Keratinocyte (primary cell): ENCODE measurements around the gene PAX3. TPM values are rescaled to one million over a fixed set of nuclear protein-coding genes. Genes with fewer than 3 reads are reported as not detected.

Experiments used
- DNase-seq: peaks from one replicate; pipeline ENCODE4 v3.0.0-alpha.2; 2011; ENCODE audit warnings: low read depth, missing footprints, low spot score
- FAIRE-seq: peaks from 2 replicates; lab custom pipeline; 2011; peaks lifted over from hg19 to GRCh38; lab: Jason Lieb, UNC
- H2AFZ ChIP-seq: 2 replicates; pipeline ENCODE4 v1.6.0; 2012; ENCODE audit warnings: low read length, control low read depth, inconsistent platforms; ENCODE audit not compliant: control insufficient read depth
- H3K27ac ChIP-seq: 2 replicates; pipeline ENCODE4 v1.5.1; 2011; ENCODE audit warnings: low read length; ENCODE audit not compliant: control insufficient read depth, insufficient read depth
- H3K27me3 ChIP-seq: 3 replicates; pipeline ENCODE4 v1.6.0; 2011; ENCODE audit warnings: low read length; ENCODE audit not compliant: control insufficient read depth, insufficient read depth; ENCODE audit errors: extremely low read depth
- H3K36me3 ChIP-seq, 2 experiments: 2 replicates in 1 of 2; 3 replicates in 1 of 2; pipeline ENCODE4 v1.5.1; 2011; ENCODE audit warnings: low read length in 2 of 2, mild to moderate bottlenecking in 1 of 2; ENCODE audit not compliant: control insufficient read depth in 2 of 2, insufficient read depth in 2 of 2; ENCODE audit errors: extremely low read depth in 1 of 2
- H3K4me1 ChIP-seq: 3 replicates; pipeline ENCODE4 v1.5.1; 2011; ENCODE audit warnings: low read length; ENCODE audit not compliant: control insufficient read depth, insufficient read depth; ENCODE audit errors: extremely low read depth
- H3K4me2 ChIP-seq: 3 replicates; pipeline ENCODE4 v1.6.0; 2011; ENCODE audit warnings: low read depth, low read length; ENCODE audit not compliant: control insufficient read depth, insufficient read depth; ENCODE audit errors: extremely low read depth
- H3K4me3 ChIP-seq, 3 experiments: fragments of 200-600 bp in 1 of 3; sonication (generic) in 1 of 3; 2 replicates in 2 of 3; 3 replicates in 1 of 3; pipeline ENCODE4 v1.5.1; 2011 to 2016; ENCODE audit warnings: low read length in 3 of 3, mild to moderate bottlenecking in 3 of 3, control low read depth in 2 of 3, inconsistent platforms in 1 of 3, low read depth in 1 of 3, mixed read lengths in 1 of 3, mixed run types in 1 of 3, moderate library complexity in 1 of 3; ENCODE audit not compliant: control insufficient read depth in 2 of 3, insufficient read depth in 2 of 3; ENCODE audit errors: extremely low read depth in 1 of 3
- H3K79me2 ChIP-seq: 2 replicates; pipeline ENCODE4 v1.6.0; 2012; ENCODE audit warnings: low read length; ENCODE audit not compliant: control insufficient read depth, insufficient read depth
- H3K9ac ChIP-seq: 3 replicates; pipeline ENCODE4 v1.6.0; 2011; ENCODE audit warnings: low read length; ENCODE audit not compliant: control insufficient read depth, insufficient read depth; ENCODE audit errors: extremely low read depth
- H3K9me1 ChIP-seq: 3 replicates; pipeline ENCODE4 v1.6.0; 2011; ENCODE audit warnings: low read length; ENCODE audit not compliant: control insufficient read depth, insufficient read depth; ENCODE audit errors: extremely low read depth
- H3K9me3 ChIP-seq: 2 replicates; pipeline ENCODE4 v1.5.1; 2012; ENCODE audit warnings: low read depth, low read length; ENCODE audit not compliant: control insufficient read depth
- H4K20me1 ChIP-seq: 3 replicates; pipeline ENCODE4 v1.6.0; 2011; ENCODE audit warnings: low read length; ENCODE audit not compliant: control insufficient read depth, insufficient read depth; ENCODE audit errors: extremely low read depth
- CTCF ChIP-seq, 3 experiments: IDR thresholded peaks in 1 of 3; conservative IDR thresholded peaks in 1 of 3; optimal IDR thresholded peaks in 1 of 3; 2 replicates in 2 of 3; 3 replicates in 1 of 3; pipeline versions ENCODE3 to v1.5.1; 2011; ENCODE audit warnings: low read length in 3 of 3, mild to moderate bottlenecking in 3 of 3, moderate library complexity in 2 of 3, control low read depth in 1 of 3, inconsistent platforms in 1 of 3; ENCODE audit not compliant: insufficient read depth in 2 of 3; ENCODE audit errors: extremely low read depth in 1 of 3
- EZH2 ChIP-seq: IDR thresholded peaks from one replicate; pipeline ENCODE4 v1.6.1; 2012; ENCODE audit warnings: inconsistent platforms, mild to moderate bottlenecking, low read length, moderate library complexity
- dilution Hi-C: fragments of 300-500 bp; cut with MboI; formaldehyde crosslinking; loops from one replicate; pipeline ENCODE4 v1.7.0; 2020; ENCODE audit warnings: low sequenced_read_pairs; ENCODE audit not compliant: extremely low pct_ligation_motif_present
- polyA plus RNA-seq, 5 experiments: library from polyadenylated mRNA; depleted of rRNA in 3 of 5; stranded (reverse) in 3 of 5; stranded (forward) in 1 of 5; unstranded in 1 of 5; fragments of >200 nt; gene quantifications; 1 replicate in 1 of 5; 2 replicates in 3 of 5; 3 replicates in 1 of 5; pipeline versions ENCODE4 v1.2.1 to v1.2.3, GENCODE V29; 2011 to 2012; ENCODE audit warnings: missing spikeins in 2 of 5, low read depth in 1 of 5, low replicate concordance in 1 of 5

Gene PAX3
- polyA plus RNA-seq, 1 donor (not counting 4 experiments of a cell fraction or from before 2014, with no cell fraction given), result not detected

GRCh38 chr2:222232372-222232771, 66.4 kb downstream of the PAX3 start:
- no peaks in the 10 kb centered on the region for H3K9me1 ChIP-seq
- no peak for TF ChIP-seq CTCF (optimal IDR thresholded peaks at IDR 0.05 in 1 of 3, IDR thresholded peaks at IDR 0.05 in 1 of 3, conservative IDR thresholded peaks at IDR 0.05 in 1 of 3; ENCODE audit: extremely low read depth in 1 of 3, insufficient read depth in 2 of 3, low read length in 3 of 3)
- no peak for TF ChIP-seq EZH2

GRCh38 chr2:222228054-222228453, 70.7 kb downstream of the PAX3 start:
- FAIRE-seq, result no peak
- H3K9ac ChIP-seq, result no peak overlapping the region
- H3K36me3 ChIP-seq, result no peaks in the 10 kb centered on the region
- DNase-seq, result no peak
- no peak overlapping the region for H3K4me3 ChIP-seq
- H3K9me3 ChIP-seq, result no peaks in the 10 kb centered on the region
- H3K27me3 ChIP-seq, result no peaks in the 10 kb centered on the region
- H2AFZ ChIP-seq, result no peak overlapping the region
- H3K27ac ChIP-seq, result no peak overlapping the region
- H3K4me2 ChIP-seq, result no peak overlapping the region
- no peaks in the 10 kb centered on the region for H3K4me1 ChIP-seq
- no peaks in the 10 kb centered on the region for H3K9me1 ChIP-seq
- no peak for TF ChIP-seq EZH2
- TF ChIP-seq CTCF (optimal IDR thresholded peaks at IDR 0.05 in 1 of 3, IDR thresholded peaks at IDR 0.05 in 1 of 3, conservative IDR thresholded peaks at IDR 0.05 in 1 of 3; ENCODE audit: extremely low read depth in 1 of 3, insufficient read depth in 2 of 3, low read length in 3 of 3), result no peak
- no peaks in the 10 kb centered on the region for H4K20me1 ChIP-seq
- no peaks in the 10 kb centered on the region for H3K79me2 ChIP-seq
- dilution Hi-C loops, result no loop called here

More at GRCh38 chr2:222232372-222232771, 66.4 kb downstream of the PAX3 start:
- Histone ChIP-seq H3K36me3 (no peaks in the 10 kb centered on the region), H3K79me2 (no peaks in the 10 kb centered on the region), H3K4me1 (no peaks in the 10 kb centered on the region), H2AFZ (no peak overlapping the region), H3K27ac (no peak overlapping the region), H3K27me3 (no peaks in the 10 kb centered on the region), H3K9ac (no peak overlapping the region), H3K4me3 (no peak overlapping the region), H4K20me1 (no peaks in the 10 kb centered on the region), H3K4me2 (no peak overlapping the region), H3K9me3 (no peaks in the 10 kb centered on the region)
- dilution Hi-C loops, result no loop called here
- DNase-seq (no peak), FAIRE-seq (no peak)
